HepG2 (cell line): ENCODE results near the gene OASL. TPM values are rescaled to one million over a fixed set of nuclear protein-coding genes. Genes with fewer than 3 reads are reported as not detected.

ENCODE experiments used
- ATF6 ChIP-seq: sonication (generic); formaldehyde crosslinking; conservative IDR thresholded peaks from 2 replicates; pipeline ENCODE4 v1.4.0; 2020; ENCODE audit warnings: missing genetic modification reagents
- CEBPG ChIP-seq: IDR thresholded peaks from 2 replicates; pipeline ENCODE4 v1.6.1; 2016
- DMAP1 ChIP-seq: IDR thresholded peaks from 2 replicates; pipeline ENCODE4 v1.6.1; 2016
- GATA4 ChIP-seq: sonication (generic); IDR thresholded peaks from 2 replicates; pipeline ENCODE4 v1.6.1; 2016; ENCODE audit warnings: antibody characterized with exemption, low read depth, borderline replicate concordance
- HNF4A ChIP-seq: sonication (generic); formaldehyde crosslinking; IDR thresholded peaks from 2 replicates; pipeline ENCODE4 v1.4.0; 2020; ENCODE audit warnings: missing genetic modification reagents
- HNRNPK ChIP-seq: fragments of 200-400 bp; formaldehyde crosslinking; IDR thresholded peaks from 2 replicates; pipeline ENCODE4 v1.6.1; 2018; ENCODE audit warnings: low read length, low read depth, moderate library complexity, mild to moderate bottlenecking; ENCODE audit not compliant: poor library complexity, severe bottlenecking
- KDM6A ChIP-seq: IDR thresholded peaks from 2 replicates; pipeline ENCODE4 v1.6.1; 2016; ENCODE audit warnings: low read depth
- MXD4 ChIP-seq: IDR thresholded peaks from 2 replicates; pipeline ENCODE4 v1.6.1; 2016; ENCODE audit warnings: mild to moderate bottlenecking, missing biosample characterization, missing genetic modification reagents
- NCOA1 ChIP-seq: sonication (generic); formaldehyde crosslinking; IDR thresholded peaks from 2 replicates; pipeline ENCODE4 v1.9.0; 2021; ENCODE audit warnings: missing genetic modification reagents
- NFIC ChIP-seq: IDR thresholded peaks from 2 replicates; pipeline ENCODE4 v1.6.1; 2012; ENCODE audit warnings: mild to moderate bottlenecking, low read length, inconsistent platforms
- NR2F6 ChIP-seq, 2 experiments: IDR thresholded peaks; 2 replicates each; pipeline ENCODE4 v1.6.1; 2016; ENCODE audit warnings: antibody characterized with exemption in 1 of 2, mild to moderate bottlenecking in 1 of 2
- POLR2AphosphoS5 ChIP-seq: IDR thresholded peaks from 2 replicates; pipeline ENCODE4 v1.6.1; 2012; ENCODE audit warnings: low read depth, low read length
- RAD21 ChIP-seq: fragments of 450-650 bp; formaldehyde crosslinking; IDR thresholded peaks from 2 replicates; pipeline ENCODE4 v1.5.0; 2020; ENCODE audit warnings: mild to moderate bottlenecking
- TEAD3 ChIP-seq: optimal IDR thresholded peaks from 2 replicates; pipeline ENCODE3; 2016; ENCODE audit warnings: borderline replicate concordance
- ZBTB33 ChIP-seq: sonication (generic); formaldehyde crosslinking; IDR thresholded peaks from 2 replicates; pipeline ENCODE4 v1.4.0; 2020; ENCODE audit warnings: missing genetic modification reagents
- ZNF121 ChIP-seq: sonication (generic); formaldehyde crosslinking; IDR thresholded peaks from 2 replicates; pipeline ENCODE4 v1.5.0; 2020; ENCODE audit warnings: mild to moderate bottlenecking, missing genetic modification reagents
- ZNF329 ChIP-seq: sonication (generic); formaldehyde crosslinking; IDR thresholded peaks from 2 replicates; pipeline ENCODE4 v1.9.0; 2021; ENCODE audit warnings: low read depth, mild to moderate bottlenecking, missing genetic modification reagents
- ZNF552 ChIP-seq: sonication (generic); formaldehyde crosslinking; IDR thresholded peaks from 2 replicates; pipeline ENCODE4 v1.9.0; 2022; ENCODE audit warnings: missing genetic modification reagents, mild to moderate bottlenecking, borderline replicate concordance
- ZNF776 ChIP-seq: sonication (generic); formaldehyde crosslinking; IDR thresholded peaks from 2 replicates; pipeline ENCODE4 v1.4.0; 2020; ENCODE audit warnings: mild to moderate bottlenecking, missing genetic modification reagents
- ZNF777 ChIP-seq: sonication (generic); formaldehyde crosslinking; IDR thresholded peaks from 2 replicates; pipeline ENCODE4 v1.4.0; 2020; ENCODE audit warnings: missing genetic modification reagents
- ZNF816 ChIP-seq: sonication (generic); formaldehyde crosslinking; IDR thresholded peaks from 2 replicates; pipeline ENCODE4 v1.8.0; 2022; ENCODE audit warnings: missing genetic modification reagents, mild to moderate bottlenecking, borderline replicate concordance
- polyA plus RNA-seq, 8 experiments: library from polyadenylated mRNA; depleted of rRNA in 3 of 8; stranded (reverse) in 7 of 8; unstranded in 1 of 8; fragments of >200 nt; fragmentation: Illumina TruSeq in 4 of 8; extraction: Trizol in 4 of 8; gene quantifications; 2 replicates each; pipeline versions ENCODE4 v1.2.1 to v1.2.3, GENCODE V29; 2011 to 2016; ENCODE audit warnings: low read depth in 4 of 8, missing spikeins in 1 of 8, mixed read lengths in 1 of 8; ENCODE audit not compliant: insufficient read depth in 1 of 8
- total RNA-seq, 5 experiments: library from RNA; depleted of rRNA; stranded (reverse); fragments of >200 nt; fragmentation: Illumina TruSeq; extraction: Trizol; gene quantifications; 2 replicates each; pipeline ENCODE4 v1.2.3, GENCODE V29; 2016; ENCODE audit warnings: low read depth in 1 of 5
- TF ChIP-seq, protein P1 (sequence below): sonication (generic); formaldehyde crosslinking; IDR thresholded peaks from 2 replicates; pipeline ENCODE4 v1.5.0; 2020; ENCODE audit warnings: mild to moderate bottlenecking, missing genetic modification reagents, borderline replicate concordance
- TF ChIP-seq, protein P2 (sequence below): sonication (generic); formaldehyde crosslinking; IDR thresholded peaks from 2 replicates; pipeline ENCODE4 v1.4.0; 2020; ENCODE audit warnings: missing genetic modification reagents, mild to moderate bottlenecking, borderline replicate concordance

The OASL gene
- total and polyA plus RNA-seq, 2 of the 13 experiments (the other 11 are each of a cell fraction or from before 2014, with no cell fraction given): 0.11 to 0.22 TPM

GRCh38 chr12:120980800-120981368 is 58.2 kb downstream of the OASL start (continued):
- TF ChIP-seq ATF6 (CRISPR knock-in tag) (no peak), ZBTB33 (no peak), GATA4 (peak; percentile 63; the same call in 1 of the 2 replicates), CEBPG (CRISPR knock-in tag) (no peak), POLR2AphosphoS5 (peak; percentile 63; the same call in 1 of the 2 replicates), ZNF329 (CRISPR knock-in tag) (peak; percentile 44; the same call in 1 of the 2 replicates), ZNF777 (CRISPR knock-in tag) (no peak), TEAD3 (CRISPR knock-in tag) (no peak), MXD4 (CRISPR knock-in tag) (no peak), KDM6A (CRISPR knock-in tag) (0 out of 2 replicates have a peak, but pooled peaks have one; percentile 28), RAD21 (CRISPR knock-in tag) (no peak), NCOA1 (CRISPR knock-in tag) (no peak), NR2F6 (IDR thresholded peaks at IDR 0.05) (no peak), NR2F6 (CRISPR knock-in tag; IDR thresholded peaks at IDR 0.05) (no peak), HNF4A (CRISPR knock-in tag) (no peak), ZNF776 (CRISPR knock-in tag) (no peak), ZNF552 (CRISPR knock-in tag) (no peak), HNRNPK (no peak), ZNF816 (CRISPR knock-in tag) (no peak), ZNF121 (CRISPR knock-in tag) (no peak), DMAP1 (CRISPR knock-in tag) (no peak; the same call in 1 of the 2 replicates), NFIC (0 out of 2 replicates have a peak, but pooled peaks have one; percentile 34)
- TF ChIP-seq, protein P1, sequence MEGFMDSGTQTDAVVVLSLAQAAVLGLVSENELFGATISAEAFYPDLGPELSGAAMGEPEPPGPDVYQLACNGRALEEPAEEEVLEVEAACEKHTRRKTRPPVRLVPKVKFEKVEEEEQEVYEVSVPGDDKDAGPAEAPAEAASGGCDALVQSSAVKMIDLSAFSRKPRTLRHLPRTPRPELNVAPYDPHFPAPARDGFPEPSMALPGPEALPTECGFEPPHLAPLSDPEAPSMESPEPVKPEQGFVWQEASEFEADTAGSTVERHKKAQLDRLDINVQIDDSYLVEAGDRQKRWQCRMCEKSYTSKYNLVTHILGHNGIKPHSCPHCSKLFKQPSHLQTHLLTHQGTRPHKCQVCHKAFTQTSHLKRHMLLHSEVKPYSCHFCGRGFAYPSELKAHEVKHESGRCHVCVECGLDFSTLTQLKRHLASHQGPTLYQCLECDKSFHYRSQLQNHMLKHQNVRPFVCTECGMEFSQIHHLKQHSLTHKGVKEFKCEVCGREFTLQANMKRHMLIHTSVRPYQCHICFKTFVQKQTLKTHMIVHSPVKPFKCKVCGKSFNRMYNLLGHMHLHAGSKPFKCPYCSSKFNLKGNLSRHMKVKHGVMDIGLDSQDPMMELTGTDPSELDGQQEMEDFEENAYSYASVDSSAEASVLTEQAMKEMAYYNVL (CRISPR knock-in tag): no peak
- TF ChIP-seq, protein P2, sequence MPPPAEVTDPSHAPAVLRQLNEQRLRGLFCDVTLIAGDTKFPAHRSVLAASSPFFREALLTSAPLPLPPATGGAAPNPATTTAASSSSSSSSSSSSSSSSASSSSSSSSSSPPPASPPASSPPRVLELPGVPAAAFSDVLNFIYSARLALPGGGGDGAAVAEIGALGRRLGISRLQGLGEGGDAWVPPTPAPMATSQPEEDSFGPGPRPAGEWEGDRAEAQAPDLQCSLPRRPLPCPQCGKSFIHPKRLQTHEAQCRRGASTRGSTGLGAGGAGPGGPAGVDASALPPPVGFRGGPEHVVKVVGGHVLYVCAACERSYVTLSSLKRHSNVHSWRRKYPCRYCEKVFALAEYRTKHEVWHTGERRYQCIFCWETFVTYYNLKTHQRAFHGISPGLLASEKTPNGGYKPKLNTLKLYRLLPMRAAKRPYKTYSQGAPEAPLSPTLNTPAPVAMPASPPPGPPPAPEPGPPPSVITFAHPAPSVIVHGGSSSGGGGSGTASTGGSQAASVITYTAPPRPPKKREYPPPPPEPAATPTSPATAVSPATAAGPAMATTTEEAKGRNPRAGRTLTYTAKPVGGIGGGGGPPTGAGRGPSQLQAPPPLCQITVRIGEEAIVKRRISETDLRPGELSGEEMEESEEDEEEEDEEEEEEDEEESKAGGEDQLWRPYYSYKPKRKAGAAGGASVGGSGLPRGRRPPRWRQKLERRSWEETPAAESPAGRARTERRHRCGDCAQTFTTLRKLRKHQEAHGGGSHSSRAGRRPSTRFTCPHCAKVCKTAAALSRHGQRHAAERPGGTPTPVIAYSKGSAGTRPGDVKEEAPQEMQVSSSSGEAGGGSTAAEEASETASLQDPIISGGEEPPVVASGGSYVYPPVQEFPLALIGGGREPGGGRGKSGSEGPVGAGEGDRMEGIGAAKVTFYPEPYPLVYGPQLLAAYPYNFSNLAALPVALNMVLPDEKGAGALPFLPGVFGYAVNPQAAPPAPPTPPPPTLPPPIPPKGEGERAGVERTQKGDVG: no peak
